Kidney capillary endothelial cell (primary cell): Measurements from ENCODE around the gene C3orf20.

Source experiments
- DNase-seq: peaks from one replicate; pipeline ENCODE4 v3.0.0-alpha.2; 2018; ENCODE audit warnings: low spot score

The C3orf20 gene

GRCh38 chr3:14758959-14759358, 84.0 kb downstream of the C3orf20 start:
- DNase-seq: no peak

- no peak for DNase-seq
These were observed 85.2 kb downstream of the C3orf20 start for GRCh38 chr3:14760185-14760584.

GRCh38 chr3:14761121-14761672, 86.3 kb downstream of the C3orf20 start:
- peak; percentile 28 for DNase-seq

GRCh38 chr3:14761866-14762265, 86.9 kb downstream of the C3orf20 start:
- no peak for DNase-seq

GRCh38 chr3:14762701-14763100, 87.8 kb downstream of the C3orf20 start:
- no peak for DNase-seq

GRCh38 chr3:14764331-14765059, 89.6 kb downstream of the C3orf20 start:
- DNase-seq: no peak

- no peak for DNase-seq
These were observed 90.1 kb downstream of the C3orf20 start for GRCh38 chr3:14765060-14765400.

- no peak for DNase-seq
These were observed 90.9 kb downstream of the C3orf20 start for GRCh38 chr3:14765576-14766427.

- DNase-seq: no peak
These were observed 91.7 kb downstream of the C3orf20 start for GRCh38 chr3:14766428-14767244.

- no peak for DNase-seq
These were observed 92.5 kb downstream of the C3orf20 start for GRCh38 chr3:14767245-14768051.

- no peak for DNase-seq
These were observed 93.3 kb downstream of the C3orf20 start for GRCh38 chr3:14768182-14768790.

- DNase-seq: no peak
These were observed 93.9 kb downstream of the C3orf20 start for GRCh38 chr3:14768881-14769280.

GRCh38 chr3:14769544-14770325, 94.8 kb downstream of the C3orf20 start:
- no peak for DNase-seq

- no peak for DNase-seq
These were observed 95.7 kb downstream of the C3orf20 start for GRCh38 chr3:14770591-14770990.

- no peak for DNase-seq
These were observed 96.9 kb downstream of the C3orf20 start for GRCh38 chr3:14771593-14772497.

GRCh38 chr3:14772533-14773138, 97.7 kb downstream of the C3orf20 start:
- DNase-seq: no peak

- no peak for DNase-seq
These were observed 98.3 kb downstream of the C3orf20 start for GRCh38 chr3:14773281-14773680.

- no peak for DNase-seq
These were observed 98.8 kb downstream of the C3orf20 start for GRCh38 chr3:14773691-14774128.

- DNase-seq: no peak
These were observed 99.5 kb downstream of the C3orf20 start for GRCh38 chr3:14774431-14774830.
